GM18498 (cell line): Measurements from ENCODE around the gene TEF.
A peak's percentile ranks its signal among the peaks of the same experiment; 100 is the strongest.

Experiments
- ATAC-seq: cut with Tn5 transposase; IDR thresholded peaks from one replicate; pipeline ENCODE4 v1.9.1; 2021; ENCODE audit warnings: mild to moderate bottlenecking, moderate library complexity; ENCODE audit not compliant: unreplicated experiment

TEF gene

GRCh38 chr22:41447435-41448188 is 65.9 kb downstream of the TEF start:
- no peak for ATAC-seq

DNA sequence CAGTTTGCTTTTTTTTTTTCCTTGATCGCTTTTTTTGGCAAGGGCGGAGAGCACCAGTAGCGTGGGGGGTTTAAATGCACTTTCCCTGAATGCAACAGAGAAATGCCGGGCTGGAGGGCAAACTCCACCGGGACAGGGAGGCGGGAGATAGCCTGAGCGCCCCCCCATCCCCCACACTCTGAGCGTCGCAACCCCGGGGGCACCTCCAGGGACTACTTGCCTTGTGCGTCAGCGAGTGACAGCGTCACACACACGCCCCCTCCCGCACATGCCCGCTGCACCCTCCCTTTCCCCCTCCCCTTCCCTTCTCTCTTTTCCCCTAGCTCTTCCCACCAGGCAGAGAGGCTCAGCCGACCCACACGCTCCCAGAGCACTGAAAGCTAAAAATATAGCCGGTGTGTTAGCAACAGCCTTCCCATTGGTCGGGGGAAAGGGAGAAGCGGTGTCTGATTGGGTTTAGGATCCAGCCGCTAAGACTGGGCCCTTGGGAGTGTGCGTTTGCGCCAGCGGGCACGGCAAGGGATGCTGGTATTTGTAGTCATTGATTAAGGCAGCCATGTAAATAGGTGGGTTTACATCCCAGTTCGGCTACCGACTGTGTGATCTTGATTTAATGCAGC is 66.6 kb downstream of the TEF start:
- peak; percentile 48 for ATAC-seq
